Peyer's patch (tissue), 4 donors: Measurements from ENCODE around the gene KDM2A.

Source experiments
- CTCF ChIP-seq, 6 experiments: fragments of 450-650 bp in 4 of 6; fragments of 200-600 bp in 2 of 6; sonication (generic) in 1 of 6; IDR thresholded peaks; one replicate each; pipeline ENCODE4 v1.5.1; 2017 to 2019; ENCODE audit warnings: antibody characterized with exemption in 6 of 6, mild to moderate bottlenecking in 3 of 6, moderate library complexity in 1 of 6
- POLR2A ChIP-seq, 2 donors: fragments of 450-650 bp; IDR thresholded peaks; one replicate each; pipeline ENCODE4 v1.5.1; 2017; ENCODE audit warnings: antibody characterized with exemption in 2 of 2, mild to moderate bottlenecking in 2 of 2, moderate library complexity in 2 of 2

GRCh38 chr11:67286621-67287333 is 167.7 kb downstream of the KDM2A start:
- TF ChIP-seq POLR2A (IDR thresholded peaks at IDR 0.05) (no peak), CTCF (IDR thresholded peaks at IDR 0.05) (no peak)
